Stomach (tissue), 9 donors: ENCODE measurements around the gene CNDP1. TPM values are rescaled to one million over a fixed set of nuclear protein-coding genes. Genes with fewer than 3 reads are reported as not detected.
A peak's percentile ranks its signal among the peaks of the same experiment; 100 is the strongest.

ENCODE experiments used
- DNase-seq, 2 donors: peaks; one replicate each; pipeline versions ENCODE4 v3.0.0 to v3.0.0-alpha.2; 2013 to 2019
- H3K27ac ChIP-seq, 5 donors: fragments of 200-600 bp in 4 of 5; sonication (generic) in 4 of 5; one replicate each; pipeline ENCODE4 v1.5.1; 2013 to 2019; ENCODE audit warnings: mild to moderate bottlenecking in 1 of 5, moderate library complexity in 1 of 5
- H3K27me3 ChIP-seq, 3 donors: fragments of 200-600 bp; sonication (generic); one replicate each; pipeline ENCODE4 v1.5.1; 2017 to 2019; ENCODE audit warnings: mixed run types in 1 of 3
- H3K36me3 ChIP-seq, 4 donors: fragments of 200-600 bp; sonication (generic); 1 replicate in 3 of 4; 2 replicates in 1 of 4; pipeline ENCODE4 v1.5.1; 2016 to 2019
- H3K4me1 ChIP-seq, 4 donors: fragments of 200-600 bp; sonication (generic); one replicate each; pipeline ENCODE4 v1.5.1; 2016 to 2019
- H3K4me3 ChIP-seq, 4 donors: fragments of 200-600 bp; sonication (generic) in 3 of 4; one replicate each; pipeline ENCODE4 v1.5.1; 2016 to 2019; ENCODE audit warnings: mild to moderate bottlenecking in 1 of 4
- H3K9me3 ChIP-seq, 4 donors: fragments of 200-600 bp; sonication (generic); one replicate each; pipeline ENCODE4 v1.5.1; 2016 to 2019
- CTCF ChIP-seq, 7 experiments: fragments of 450-650 bp in 4 of 7; fragments of 200-600 bp in 3 of 7; sonication (generic) in 3 of 7; IDR thresholded peaks; one replicate each; pipeline ENCODE4 v1.5.1; 2016 to 2019; ENCODE audit warnings: antibody characterized with exemption in 7 of 7, control low read depth in 2 of 7, mild to moderate bottlenecking in 1 of 7
- EP300 ChIP-seq: sonication (generic); formaldehyde crosslinking; IDR thresholded peaks from one replicate; pipeline ENCODE4 v1.6.1; 2017; ENCODE audit warnings: antibody characterized with exemption
- POLR2A ChIP-seq, 4 donors: fragments of 450-650 bp; IDR thresholded peaks; one replicate each; pipeline ENCODE4 v1.6.1; 2016; ENCODE audit warnings: antibody characterized with exemption in 4 of 4, control low read depth in 2 of 4, mild to moderate bottlenecking in 1 of 4, moderate library complexity in 1 of 4
- POLR2AphosphoS5 ChIP-seq, 3 donors: sonication (generic); formaldehyde crosslinking; IDR thresholded peaks; one replicate each; pipeline ENCODE4 v1.6.1; 2016; ENCODE audit warnings: antibody characterized with exemption in 3 of 3
- WGBS, 5 donors: extraction: QIAGEN DNeasy Blood & Tissue Kit in 3 of 5; methylation state at CpG; one replicate each; pipeline versions ENCODE4 v1.1.5 to v1.1.7; 2013 to 2018; 5-methylcytosine and 5-hydroxymethylcytosine counted together
- intact Hi-C: fragments of 100-400 bp; cut with DNase I; formaldehyde crosslinking; loops from one replicate; pipeline ENCODE4 v1.15.1; 2023; ENCODE audit warnings: low total_unique reads
- polyA plus RNA-seq, 3 donors: library from polyadenylated mRNA; stranded (reverse); fragments of 200-250 nt; gene quantifications; one replicate each; pipeline ENCODE4 v1.2.3, GENCODE V29; 2013
- total RNA-seq, 5 donors: library from RNA; depleted of rRNA; stranded (reverse); fragments of >200 nt; gene quantifications; one replicate each; pipeline versions ENCODE4 v1.1.0 to v1.2.3, GENCODE V29; 2014 to 2016
- donor health status: healthy with polysubstance abuse.
- donor health status: Bipolar disorder and iron deficiency.
- donor health status: healthy.

CNDP1 gene
- total and polyA plus RNA-seq, 8 donors = 0.13 to 0.72 (median 0.50) TPM; not detected in 5

- H3K27ac ChIP-seq = no peak overlapping the region
- peaks cover 0 to 19% (median 10%) of the 10 kb centered on the region in 4 donors for H3K4me1 ChIP-seq
- TF ChIP-seq CTCF (IDR thresholded peaks at IDR 0.05) = no peak
- TF ChIP-seq POLR2A (IDR thresholded peaks at IDR 0.05) = no peak
- TF ChIP-seq EP300 = no peak
- no peak for TF ChIP-seq POLR2AphosphoS5 (IDR thresholded peaks at IDR 0.05)
- no peaks in the 10 kb centered on the region for H3K27me3 ChIP-seq
- H3K9me3 ChIP-seq = no peaks in the 10 kb centered on the region
- intact Hi-C loops = no loop called here
- H3K36me3 ChIP-seq = peaks cover 0 to 23% (median 10%) of the 10 kb centered on the region in 4 donors
- 71 to 79% (median 77%) methylated on average over 8 to 9 of the region's 9 CpGs for WGBS, 5 donors
- no peak overlapping the region for H3K4me3 ChIP-seq
- DNase-seq = peak in 1 of 2 donors; percentile 55
Observed at GRCh38 chr18:74525741-74526140, 8.6 kb upstream of the CNDP1 start.

- WGBS, 5 donors = 31 to 61% (median 39%) methylated on average over 2 of the region's 2 CpGs
Observed at GRCh38 chr18:74526488-74526887, 7.8 kb upstream of the CNDP1 start.

GRCh38 chr18:74528478-74528877, 5.8 kb upstream of the CNDP1 start:
- Histone ChIP-seq H3K4me1 (peaks cover 0 to 25% (median 10%) of the 10 kb centered on the region in 4 donors), H3K9me3 (no peaks in the 10 kb centered on the region), H3K36me3 (no peaks in the 10 kb centered on the region), H3K27me3 (no peaks in the 10 kb centered on the region), H3K27ac (no peak overlapping the region), H3K4me3 (no peak overlapping the region)
- WGBS, 5 donors = 42 to 90% (median 83%) methylated on average over 1 of the region's 1 CpG
- TF ChIP-seq CTCF (IDR thresholded peaks at IDR 0.05) (no peak), EP300 (no peak), POLR2AphosphoS5 (IDR thresholded peaks at IDR 0.05) (no peak), POLR2A (IDR thresholded peaks at IDR 0.05) (no peak)
- DNase-seq = no peak
- intact Hi-C loops = no loop called here

More at GRCh38 chr18:74526488-74526887, 7.8 kb upstream of the CNDP1 start:
- intact Hi-C loops = no loop called here
- Histone ChIP-seq H3K27ac (no peak overlapping the region), H3K4me3 (no peak overlapping the region), H3K9me3 (no peaks in the 10 kb centered on the region), H3K4me1 (peaks cover 0 to 25% (median 13%) of the 10 kb centered on the region in 4 donors), H3K27me3 (no peaks in the 10 kb centered on the region), H3K36me3 (peaks cover 0 to 16% (median 2%) of the 10 kb centered on the region in 4 donors)
- DNase-seq = peak in 1 of 2 donors; percentile 4
- TF ChIP-seq POLR2AphosphoS5 (IDR thresholded peaks at IDR 0.05) (no peak), CTCF (IDR thresholded peaks at IDR 0.05) (no peak), POLR2A (IDR thresholded peaks at IDR 0.05) (no peak), EP300 (no peak)

- DNase-seq = peak in 1 of 2 donors; percentile 10
- Histone ChIP-seq H3K27me3 (no peaks in the 10 kb centered on the region), H3K4me3 (no peak overlapping the region), H3K27ac (no peak overlapping the region), H3K36me3 (no peaks in the 10 kb centered on the region), H3K9me3 (no peaks in the 10 kb centered on the region), H3K4me1 (peaks cover 0 to 25% (median 10%) of the 10 kb centered on the region in 4 donors)
- 42 to 66% (median 48%) methylated on average over 3 of the region's 3 CpGs for WGBS, 5 donors
- TF ChIP-seq POLR2AphosphoS5 (IDR thresholded peaks at IDR 0.05) = no peak
- TF ChIP-seq EP300 = no peak
- no peak for TF ChIP-seq POLR2A (IDR thresholded peaks at IDR 0.05)
- TF ChIP-seq CTCF (IDR thresholded peaks at IDR 0.05) = no peak
- intact Hi-C loops = no loop called here
Observed at GRCh38 chr18:74528913-74529312, 5.4 kb upstream of the CNDP1 start.
